Panc1 (cell line): ENCODE measurements around the gene EEF2.

ENCODE experiments used
- POLR2AphosphoS5 ChIP-seq: IDR thresholded peaks from 2 replicates; pipeline ENCODE4 v1.6.1; 2012; ENCODE audit warnings: mild to moderate bottlenecking, low read depth, low read length, moderate library complexity
- TF ChIP-seq, protein P1 (sequence below): fragments of 450-650 bp; IDR thresholded peaks from 2 replicates; pipeline ENCODE4 v1.5.1; 2017; ENCODE audit warnings: mild to moderate bottlenecking

- TF ChIP-seq, protein P1, sequence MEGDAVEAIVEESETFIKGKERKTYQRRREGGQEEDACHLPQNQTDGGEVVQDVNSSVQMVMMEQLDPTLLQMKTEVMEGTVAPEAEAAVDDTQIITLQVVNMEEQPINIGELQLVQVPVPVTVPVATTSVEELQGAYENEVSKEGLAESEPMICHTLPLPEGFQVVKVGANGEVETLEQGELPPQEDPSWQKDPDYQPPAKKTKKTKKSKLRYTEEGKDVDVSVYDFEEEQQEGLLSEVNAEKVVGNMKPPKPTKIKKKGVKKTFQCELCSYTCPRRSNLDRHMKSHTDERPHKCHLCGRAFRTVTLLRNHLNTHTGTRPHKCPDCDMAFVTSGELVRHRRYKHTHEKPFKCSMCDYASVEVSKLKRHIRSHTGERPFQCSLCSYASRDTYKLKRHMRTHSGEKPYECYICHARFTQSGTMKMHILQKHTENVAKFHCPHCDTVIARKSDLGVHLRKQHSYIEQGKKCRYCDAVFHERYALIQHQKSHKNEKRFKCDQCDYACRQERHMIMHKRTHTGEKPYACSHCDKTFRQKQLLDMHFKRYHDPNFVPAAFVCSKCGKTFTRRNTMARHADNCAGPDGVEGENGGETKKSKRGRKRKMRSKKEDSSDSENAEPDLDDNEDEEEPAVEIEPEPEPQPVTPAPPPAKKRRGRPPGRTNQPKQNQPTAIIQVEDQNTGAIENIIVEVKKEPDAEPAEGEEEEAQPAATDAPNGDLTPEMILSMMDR = no peak
- no peak for TF ChIP-seq POLR2AphosphoS5
These were observed 21.6 kb downstream of the EEF2 start for GRCh38 chr19:3963458-3964255.
